GM21515 (cell line): ENCODE data around the gene MYPOP.
"Not testable (repeated sequence)": the region's sequence is repeated elsewhere in the genome, so short reads cannot be mapped to it uniquely, and the experiment has no call there.

ENCODE experiments used
- ATAC-seq: cut with Tn5 transposase; IDR thresholded peaks from one replicate; pipeline ENCODE4 v1.9.1; 2021; ENCODE audit not compliant: unreplicated experiment

The MYPOP gene

DNA sequence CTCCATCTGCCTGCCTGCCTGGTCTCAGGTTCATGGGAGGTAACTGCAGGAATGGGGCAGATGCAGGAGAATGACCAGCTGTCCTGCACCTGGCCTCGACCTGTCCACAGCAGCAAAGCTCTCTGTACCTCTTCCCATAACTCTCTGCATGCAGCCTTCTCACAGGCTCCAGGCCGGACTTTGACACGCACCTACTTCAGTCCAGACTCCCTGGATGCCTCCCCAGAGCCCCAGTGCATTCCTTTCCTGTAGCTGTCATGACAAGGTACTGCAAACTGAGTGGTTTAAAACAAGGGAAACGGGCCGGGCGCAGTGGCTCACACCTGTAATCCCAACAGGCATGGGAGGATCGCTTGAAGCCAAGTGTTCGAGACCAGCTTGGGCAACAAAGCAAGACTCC lies 8.9 kb upstream of the MYPOP start:
- no peak for ATAC-seq

DNA sequence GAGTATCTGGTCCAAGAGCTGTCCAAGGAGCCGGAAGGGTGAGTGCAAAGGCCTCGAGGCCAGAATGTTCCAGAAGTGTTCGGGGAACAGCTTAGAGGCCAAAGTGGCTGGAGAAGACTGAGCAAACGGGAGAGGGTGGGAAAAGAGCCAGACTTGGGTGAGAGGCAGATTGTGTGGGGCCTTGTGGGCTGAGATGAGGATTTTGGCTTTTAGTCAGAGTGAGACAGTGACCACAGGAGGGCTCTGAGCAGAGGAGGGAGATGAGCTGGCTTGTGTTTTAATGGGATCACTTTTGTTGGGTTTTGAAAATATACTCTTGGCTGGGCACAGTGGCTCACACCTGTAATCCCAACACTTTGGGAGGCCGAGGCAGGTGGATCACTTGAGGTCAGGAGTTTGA lies 6.5 kb upstream of the MYPOP start:
- ATAC-seq = no peak

GRCh38 chr19:45906221-45906620 lies 3.8 kb upstream of the MYPOP start:
- no peak for ATAC-seq

- no peak for ATAC-seq
Observed at GRCh38 chr19:45905011-45905410, 2.6 kb upstream of the MYPOP start.

DNA sequence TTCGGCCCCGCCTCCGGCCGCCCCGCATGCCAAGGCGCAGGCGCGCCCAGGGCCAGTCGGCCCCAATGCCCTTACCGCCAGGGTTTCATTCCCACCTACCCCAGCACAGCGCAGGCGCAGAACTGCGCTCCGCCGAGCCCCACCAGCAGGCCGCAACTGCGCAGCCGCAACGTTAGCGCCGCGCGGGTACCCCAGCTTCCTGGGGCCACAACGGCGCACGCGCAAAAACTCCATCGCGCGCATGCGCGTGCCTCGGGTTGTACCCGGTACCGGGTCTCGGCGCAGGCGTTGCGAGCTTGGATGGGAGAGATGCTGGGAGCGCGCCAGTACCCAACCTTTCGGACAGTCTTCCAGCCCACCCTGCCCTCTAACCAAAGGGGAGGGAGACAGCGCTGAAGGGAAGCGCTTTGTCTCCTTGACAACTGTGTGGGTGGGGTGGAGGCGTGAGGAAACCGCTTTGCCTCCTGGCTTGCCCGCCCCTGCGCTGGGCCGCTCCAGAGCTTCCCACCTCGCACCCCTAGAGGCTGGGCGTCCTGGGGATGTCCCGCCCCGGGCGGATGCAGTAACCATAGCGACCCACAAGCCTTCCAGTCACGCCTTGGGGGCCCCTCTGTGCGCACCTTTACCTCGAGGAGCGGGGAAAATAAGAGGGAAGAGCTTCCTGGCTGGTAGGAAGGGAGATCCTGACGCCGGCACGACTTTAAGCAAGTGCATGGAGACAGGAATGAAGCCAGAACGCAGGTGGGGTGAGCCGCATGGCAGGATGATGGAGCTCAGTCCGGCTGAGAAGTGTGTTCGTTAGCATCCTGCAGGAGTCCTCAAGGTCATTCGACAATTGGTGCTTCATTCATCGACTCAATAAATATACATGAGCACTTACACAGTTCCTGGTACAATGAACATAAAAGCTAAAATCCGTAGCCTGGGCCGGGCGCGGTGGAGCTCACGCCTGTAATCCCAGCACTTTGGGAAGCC lies 525 bp upstream of the MYPOP start:
- ATAC-seq = peak; percentile 83

DNA sequence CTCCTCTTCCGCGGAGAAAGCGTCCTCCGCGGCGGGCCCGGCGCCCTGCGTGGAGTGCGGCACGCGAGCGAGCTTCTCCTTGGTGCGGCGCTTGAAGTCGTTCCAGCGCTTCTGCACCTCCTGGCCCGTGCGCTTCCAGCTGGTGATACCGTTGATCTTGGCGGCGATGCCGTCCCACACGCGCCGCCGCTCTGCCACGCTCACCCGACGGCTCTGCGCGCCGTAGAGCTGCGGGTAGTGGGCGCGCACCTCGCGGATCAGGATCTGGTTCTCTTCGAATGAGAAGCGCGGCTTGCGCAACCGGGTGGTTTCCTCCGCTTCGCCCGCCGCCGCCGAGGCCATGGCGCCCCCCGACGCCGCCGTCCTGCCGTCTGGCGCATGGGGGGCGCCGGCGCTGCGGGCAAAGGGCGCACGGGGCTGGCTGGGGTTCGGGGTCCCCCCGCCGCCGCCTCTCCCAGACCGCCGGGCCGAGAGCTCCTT lies 941 bp downstream of the MYPOP start:
- ATAC-seq = no peak

- ATAC-seq = no peak
Observed at GRCh38 chr19:45900738-45901431, 1.5 kb downstream of the MYPOP start.

DNA sequence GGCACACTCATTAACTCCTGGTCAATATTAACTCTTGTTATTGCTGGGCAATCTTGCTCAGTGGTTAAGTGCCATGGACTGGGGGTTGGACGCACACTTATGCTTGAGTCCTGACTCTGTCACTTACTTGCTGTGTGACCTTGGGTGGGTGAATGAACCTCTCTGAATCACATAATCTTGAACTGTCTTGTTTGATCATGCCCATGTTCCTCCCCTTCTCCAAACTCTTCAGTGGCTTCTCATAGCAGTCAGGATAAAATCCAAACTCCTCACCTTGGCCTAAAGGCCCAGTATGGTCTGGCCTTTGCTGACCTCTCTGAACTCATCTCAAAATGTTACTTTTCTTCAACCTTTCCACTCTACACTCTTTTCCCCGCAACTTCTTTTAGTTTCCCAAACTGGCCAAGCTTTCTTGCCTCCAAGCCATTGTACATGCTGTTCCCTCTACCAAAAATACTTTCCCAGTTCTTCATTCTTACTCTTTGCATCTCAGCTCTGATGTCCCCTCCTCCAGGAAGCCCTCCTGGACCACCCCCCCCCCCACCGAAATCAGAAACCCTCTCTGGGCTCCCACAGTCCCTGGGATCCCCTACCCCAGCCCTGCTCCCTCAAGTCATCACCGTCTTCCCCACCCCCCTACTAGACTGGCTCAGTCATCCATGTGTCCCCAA lies 2.4 kb downstream of the MYPOP start:
- ATAC-seq = no peak

GRCh38 chr19:45899253-45899652 lies 3.2 kb downstream of the MYPOP start:
- no peak for ATAC-seq

- no peak for ATAC-seq
Observed at GRCh38 chr19:45897261-45897812, 5.1 kb downstream of the MYPOP start.

GRCh38 chr19:45895983-45896599 lies 6.3 kb downstream of the MYPOP start:
- not testable (repeated sequence) for ATAC-seq

DNA sequence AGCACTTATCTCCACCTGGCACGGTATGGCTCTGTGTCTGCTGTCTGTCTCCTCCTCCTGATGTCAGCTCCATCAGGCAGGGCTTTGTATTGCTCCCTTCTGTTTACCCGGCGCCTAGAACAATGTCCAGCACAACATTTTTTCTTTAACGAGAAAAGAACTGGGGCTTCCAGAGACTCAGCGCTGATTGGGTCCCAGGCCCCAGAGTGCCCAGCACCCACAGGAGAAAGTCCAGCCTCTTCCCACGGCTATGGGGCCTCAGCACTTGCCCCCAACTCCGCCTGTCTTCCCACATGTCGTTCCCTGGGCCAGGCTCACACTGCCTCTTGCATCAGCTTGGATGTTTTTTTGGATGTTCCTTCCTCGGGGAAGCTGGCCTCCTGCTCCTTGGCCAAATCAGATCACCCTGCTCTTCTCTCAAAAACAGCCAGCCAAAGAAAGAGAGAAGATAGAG lies 6.9 kb downstream of the MYPOP start:
- ATAC-seq = no peak

DNA sequence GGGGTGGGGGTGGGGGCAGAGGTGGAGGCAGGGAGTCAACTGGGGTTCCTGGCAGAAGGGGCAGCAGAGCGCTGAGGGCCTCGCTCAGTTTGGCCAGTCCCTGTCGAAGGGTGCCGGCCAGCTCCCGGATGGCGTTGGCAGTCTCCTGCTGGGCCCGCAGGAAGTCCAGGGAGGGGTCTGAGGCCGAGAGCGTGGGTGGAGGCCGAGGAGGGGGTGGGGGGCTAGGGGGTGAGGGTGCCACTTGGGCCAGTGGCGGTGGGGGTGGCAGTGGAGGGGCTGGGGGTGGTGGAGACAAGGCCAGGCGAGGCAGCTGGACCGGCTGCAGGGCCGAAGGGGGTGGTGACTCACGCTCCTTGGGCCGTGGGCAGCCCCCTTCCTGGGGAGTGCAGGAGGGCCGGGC lies 11.5 kb downstream of the MYPOP start:
- no peak for ATAC-seq

DNA sequence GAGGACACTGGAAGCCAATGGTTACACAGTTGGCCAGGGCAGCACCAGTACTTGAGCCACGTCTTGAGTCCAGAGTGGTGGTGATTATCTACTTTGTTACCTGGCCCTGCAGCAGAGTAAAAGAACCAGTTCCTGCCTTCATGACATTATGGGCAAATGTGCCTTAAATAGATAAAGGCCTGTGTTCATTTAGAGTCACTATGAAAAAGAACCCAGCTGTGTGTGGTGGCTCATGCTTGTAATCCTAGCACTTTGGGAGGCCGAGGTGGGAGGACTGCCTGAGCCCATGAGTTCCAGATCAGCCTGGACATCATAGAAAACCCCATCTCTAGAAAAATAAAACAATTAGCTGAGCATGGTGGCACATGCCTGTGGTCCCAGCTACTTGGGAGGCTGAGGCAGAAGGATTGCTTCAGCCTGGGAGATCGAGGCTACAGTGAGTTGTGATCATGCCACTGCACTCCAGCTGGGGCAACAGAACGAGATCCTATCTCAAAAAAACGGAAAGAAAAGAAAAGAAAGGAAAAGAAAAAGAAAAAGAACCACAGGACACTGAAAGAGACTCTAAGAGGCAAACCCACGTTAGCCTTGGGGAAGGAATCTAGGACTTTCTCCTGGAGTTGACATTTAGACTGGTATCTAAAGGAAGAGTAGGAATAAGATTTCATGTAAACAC lies 13.1 kb downstream of the MYPOP start:
- ATAC-seq = no peak

DNA sequence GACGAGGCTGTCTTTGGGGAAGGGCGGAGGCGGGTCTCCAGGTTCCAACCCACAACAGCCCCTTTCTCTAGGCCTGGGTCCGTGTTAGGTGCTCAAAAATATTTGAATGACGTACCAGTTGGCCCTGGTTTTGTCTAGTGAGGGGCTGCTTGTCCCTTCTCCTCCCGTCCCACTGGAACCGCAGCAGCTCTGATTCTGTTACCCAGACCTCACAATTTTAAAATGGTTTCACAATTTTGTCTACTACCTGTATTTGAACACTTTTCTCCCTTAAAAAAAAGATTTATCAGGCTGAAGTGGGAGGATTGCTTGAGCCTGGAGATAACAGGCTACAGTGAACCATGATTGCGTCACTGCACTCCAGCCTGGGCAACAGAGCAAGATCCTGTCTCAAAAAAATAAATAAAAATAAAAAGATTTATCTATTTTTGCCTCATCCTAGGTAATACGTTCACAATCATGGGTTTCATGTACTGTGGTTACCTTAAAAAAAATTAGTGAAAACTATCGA lies 15.2 kb downstream of the MYPOP start:
- ATAC-seq = no peak

DNA sequence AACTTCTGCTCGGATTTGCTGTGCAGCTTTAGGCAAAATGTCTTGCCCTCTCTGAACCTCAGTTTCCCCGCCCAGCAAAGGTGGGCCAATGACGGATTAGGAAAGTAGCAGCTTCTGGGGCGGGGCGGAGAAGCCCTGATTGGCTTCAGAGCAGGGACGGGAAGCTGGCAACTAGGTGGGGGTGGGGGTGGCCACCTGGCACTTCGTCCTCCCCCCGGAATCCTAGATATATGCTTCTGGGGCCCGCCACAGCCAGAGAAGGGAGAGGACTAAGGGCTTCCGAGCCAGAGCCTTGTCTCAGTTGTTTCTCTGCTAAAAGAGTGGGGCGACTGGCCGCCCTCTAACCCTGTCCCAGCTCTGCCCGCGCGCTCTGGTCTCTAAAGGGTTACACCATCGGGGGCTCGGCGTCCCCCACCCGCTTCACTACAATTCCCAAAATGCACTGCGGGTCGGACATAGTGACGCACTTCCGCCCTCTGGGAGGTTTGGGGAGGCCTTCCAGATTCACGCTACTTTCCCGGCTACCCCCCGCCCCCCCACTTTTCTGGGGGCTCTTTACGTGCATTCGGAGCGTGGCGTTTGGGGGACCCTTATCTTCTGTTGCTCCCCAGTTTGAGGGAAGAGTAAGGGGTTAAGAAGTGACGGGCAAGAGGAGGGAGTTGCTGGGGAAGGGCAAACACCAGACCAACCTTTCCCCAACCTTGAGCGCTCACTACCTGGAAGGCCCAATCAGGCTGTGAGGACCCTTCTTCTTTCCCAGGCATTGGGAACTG lies 15.8 kb downstream of the MYPOP start:
- peak; percentile 42 for ATAC-seq

DNA sequence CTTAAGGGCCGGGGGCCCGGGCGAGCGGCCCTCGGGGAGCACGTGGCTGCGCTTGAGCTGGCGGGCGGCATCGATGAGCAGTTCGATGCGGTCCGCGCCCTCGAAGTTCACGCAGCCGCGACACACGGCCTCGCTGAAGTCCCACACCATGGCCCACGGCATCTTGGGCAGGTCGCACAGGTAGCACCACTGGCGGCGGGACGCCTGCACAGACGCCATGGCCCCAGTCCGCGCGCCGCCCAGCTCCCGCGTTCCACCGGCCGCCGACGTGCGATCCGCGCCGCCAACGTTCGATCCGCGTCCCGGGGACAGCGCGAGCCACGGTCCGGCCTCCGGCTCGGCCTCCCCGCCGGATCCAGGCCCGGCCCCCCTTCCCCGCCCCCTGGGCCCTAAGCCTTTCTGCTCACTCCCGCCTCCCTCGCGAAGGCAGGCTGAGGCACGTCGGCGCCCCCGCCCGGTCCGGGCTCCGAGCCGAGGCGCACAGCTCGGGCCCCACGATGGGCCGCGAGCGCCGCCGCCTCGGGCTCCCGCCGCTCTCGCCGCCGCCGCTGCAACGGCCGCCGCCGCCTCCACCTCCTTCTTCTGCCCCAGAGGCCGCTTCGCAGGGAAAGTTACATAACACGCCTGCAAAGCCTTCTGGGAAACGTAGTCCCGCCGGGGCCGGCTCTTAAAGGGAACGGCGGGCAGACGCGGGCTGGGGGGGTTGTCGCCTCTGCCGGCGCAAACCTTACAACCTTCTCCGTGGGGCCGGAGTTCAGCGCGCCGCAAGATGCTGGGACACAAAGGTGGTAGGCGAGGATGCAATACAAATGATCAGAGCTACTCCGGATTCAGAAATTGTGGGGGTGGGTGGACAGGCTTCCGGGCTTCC lies 16.6 kb downstream of the MYPOP start, which contains the start of gene IRF2BP1:
TSS of gene IRF2BP1 (minus strand) at position 586 of the 871 bp plus-strand sequence. CDS start at position 219, 367 bp downstream.
- peak; percentile 49 for ATAC-seq
